ENCODE data around the gene KASH5. TPM values are rescaled to one million over a fixed set of nuclear protein-coding genes. Genes with fewer than 3 reads are reported as not detected.

Gene KASH5
- total and polyA plus RNA-seq, 2 of the 13 experiments (the other 11 are each of a cell fraction or from before 2014, with no cell fraction given), result not detected

- POLR2A ChIA-PET, result no interaction called here
- BruUV-seq (replicated peaks), result no TSS peak
- H4K20me1 ChIP-seq (ENCODE audit: insufficient read depth, low read length), result no peaks in the 10 kb centered on the region
- no peaks in the 10 kb centered on the region for H3K9me3 ChIP-seq (ENCODE audit: low read length)
- intact Hi-C loops (cut with micrococcal nuclease; ENCODE audit: unreplicated experiment), result no loop called here
- H3K4me2 ChIP-seq (ENCODE audit: low read depth, low read length), result no peak overlapping the region
- H3K4me1 ChIP-seq (ENCODE audit: insufficient read depth, low read length), result peaks cover 16% of the 10 kb centered on the region
- in situ Hi-C loops (cut with HindIII; ENCODE audit: extremely low pct_ligation_motif_present, low pct_unique_long_range_greater_than_20kb), result no loop called here
- CTCF ChIA-PET (ENCODE audit: low intra/inter-chr PET ratio, low total read pairs), result no interaction called here
- H2AFZ ChIP-seq (ENCODE audit: low read length), result no peak overlapping the region
- TF ChIP-seq ZNF235 (CRISPR knock-in tag; IDR thresholded peaks at IDR 0.05; ENCODE audit: borderline replicate concordance) (no peak), ZC3H4 (CRISPR knock-in tag; IDR thresholded peaks at IDR 0.05; ENCODE audit: borderline replicate concordance) (no peak), ETS1 (CRISPR knock-in tag; IDR thresholded peaks at IDR 0.05) (no peak), HNRNPL (IDR thresholded peaks at IDR 0.05; ENCODE audit: low read depth, low read length) (no peak), RCOR2 (CRISPR knock-in tag; IDR thresholded peaks at IDR 0.05) (no peak), ZNF615 (CRISPR knock-in tag; IDR thresholded peaks at IDR 0.05; ENCODE audit: borderline replicate concordance) (no peak), FOXK2 (IDR thresholded peaks at IDR 0.05) (no peak), CSRNP1 (CRISPR knock-in tag; IDR thresholded peaks at IDR 0.05) (no peak), E2F5 (CRISPR knock-in tag; conservative IDR thresholded peaks at IDR 0.05) (no peak), TFDP1 (CRISPR knock-in tag; IDR thresholded peaks at IDR 0.05; ENCODE audit: borderline replicate concordance) (no peak), ZSCAN12 (CRISPR knock-in tag; IDR thresholded peaks at IDR 0.05) (no peak)
- H3K79me2 ChIP-seq (ENCODE audit: insufficient read depth, low read length), result no peaks in the 10 kb centered on the region
- no peak overlapping the region for H3K27ac ChIP-seq (ENCODE audit: extremely low read length, insufficient read depth, low read length)
- H3K4me3 ChIP-seq (replicated peaks in 1 of 3; ENCODE audit: insufficient read depth in 1 of 3, low read depth in 2 of 3, low read length in 3 of 3), result no peak overlapping the region
- no peak for DNase-seq (ENCODE audit: low spot score)
- 3% methylated on average over 3 of the region's 3 CpGs for WGBS (ENCODE audit: low lambda C conversion rate)
- H3K36me3 ChIP-seq (replicated peaks in 1 of 2; ENCODE audit: control insufficient read depth in 1 of 2, insufficient read depth in 2 of 2, low read length in 2 of 2), result no peaks in the 10 kb centered on the region
- H3K27me3 ChIP-seq (ENCODE audit: control insufficient read depth in 1 of 2, insufficient read depth in 2 of 2, low read length in 2 of 2), result peaks cover 17 to 89% of the 10 kb centered on the region in 2 experiments
- no peak for ATAC-seq
- no peak overlapping the region for H3K9ac ChIP-seq (ENCODE audit: insufficient read depth, low read depth, low read length)
- FAIRE-seq, result no peak
Observed at GRCh38 chr19:49423985-49424303, 35.9 kb downstream of the KASH5 start.

Data from HepG2 (cell line).